ENCODE measurements around the gene C2CD4D. TPM values are rescaled to one million over a fixed set of nuclear protein-coding genes. Genes with fewer than 3 reads are reported as not detected.
"Not testable (repeated sequence)": the region's sequence is repeated elsewhere in the genome, so short reads cannot be mapped to it uniquely, and the experiment has no call there.

Gene C2CD4D
- polyA plus RNA-seq, 1 donor = 0.78 TPM

DNA sequence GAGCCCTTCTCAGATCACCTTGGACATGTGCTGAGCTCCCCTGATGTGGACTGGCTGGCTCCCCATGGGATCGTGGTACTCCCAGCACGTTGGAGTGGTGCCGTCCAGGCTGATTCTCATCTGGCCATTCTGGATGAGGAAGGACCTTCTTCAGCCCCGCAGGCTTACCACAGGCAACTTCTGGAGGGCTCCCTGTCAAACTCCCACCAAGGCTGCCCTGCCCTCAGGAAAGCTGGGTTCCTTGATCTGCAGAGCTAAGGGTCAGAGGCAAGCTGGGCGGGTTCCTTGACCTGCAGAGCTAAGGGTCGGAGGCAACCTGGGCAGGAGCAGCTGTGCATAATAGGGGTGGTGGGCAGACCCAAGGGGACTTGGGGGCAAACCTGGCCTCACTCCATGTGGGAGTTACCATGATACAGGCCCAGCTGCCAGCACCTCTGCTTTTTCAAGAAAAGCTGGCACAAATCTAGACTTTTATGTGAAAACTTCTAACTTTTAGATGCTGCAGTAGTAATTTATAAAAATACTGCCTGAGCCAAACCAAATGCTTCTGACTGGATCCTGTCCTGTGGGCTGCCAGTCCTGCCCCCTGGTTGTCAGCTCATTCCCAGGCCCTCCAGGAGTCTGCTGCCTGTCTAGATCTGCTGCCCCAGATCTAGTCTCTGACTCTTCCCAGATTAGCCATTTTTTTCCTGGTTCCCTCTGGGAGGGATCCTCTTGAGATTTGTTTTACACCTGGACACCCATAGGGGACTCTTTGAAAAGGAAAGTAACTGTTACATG lies 19.5 kb upstream of the C2CD4D start:
- Histone ChIP-seq H3K27me3 (ENCODE audit: control insufficient read depth, insufficient read depth, low read length) (no peaks in the 10 kb centered on the region), H3K36me3 (ENCODE audit: control insufficient read depth, insufficient read depth, low read length) (no peaks in the 10 kb centered on the region), H3K4me3 (ENCODE audit: low read length) (no peak overlapping the region), H3K9me3 (ENCODE audit: control insufficient read depth, low read depth, low read length) (no peaks in the 10 kb centered on the region), H3K4me1 (ENCODE audit: control insufficient read depth, insufficient read depth, low read length) (no peaks in the 10 kb centered on the region), H3K27ac (ENCODE audit: low read length) (no peak overlapping the region)
- DNase-seq = no peak
- no CpG with 5 or more reads among the region's 6 CpGs for WGBS (ENCODE audit: insufficient coverage, low lambda C conversion rate)

- Histone ChIP-seq H3K27ac (ENCODE audit: low read length) (no peak overlapping the region), H3K9me3 (ENCODE audit: control insufficient read depth, low read depth, low read length) (no peaks in the 10 kb centered on the region), H3K27me3 (ENCODE audit: control insufficient read depth, insufficient read depth, low read length) (no peaks in the 10 kb centered on the region), H3K36me3 (ENCODE audit: control insufficient read depth, insufficient read depth, low read length) (no peaks in the 10 kb centered on the region), H3K4me1 (ENCODE audit: control insufficient read depth, insufficient read depth, low read length) (no peaks in the 10 kb centered on the region), H3K4me3 (ENCODE audit: low read length) (no peak overlapping the region)
- WGBS (ENCODE audit: insufficient coverage, low lambda C conversion rate) = no CpG with 5 or more reads among the region's 3 CpGs
- no peak for DNase-seq
Observed at GRCh38 chr1:151858030-151858746, 18.6 kb upstream of the C2CD4D start.

GRCh38 chr1:151855933-151856332 lies 16.3 kb upstream of the C2CD4D start:
- WGBS (ENCODE audit: insufficient coverage, low lambda C conversion rate) = no CpG with 5 or more reads among the region's 4 CpGs

GRCh38 chr1:151855516-151855915 lies 15.9 kb upstream of the C2CD4D start:
- H3K36me3 ChIP-seq (ENCODE audit: control insufficient read depth, insufficient read depth, low read length); H3K27ac ChIP-seq (ENCODE audit: low read length); H3K4me3 ChIP-seq (ENCODE audit: low read length); H3K4me1 ChIP-seq (ENCODE audit: control insufficient read depth, insufficient read depth, low read length); DNase-seq; H3K27me3 ChIP-seq (ENCODE audit: control insufficient read depth, insufficient read depth, low read length); H3K9me3 ChIP-seq (ENCODE audit: control insufficient read depth, low read depth, low read length): not testable (repeated sequence)
- WGBS (ENCODE audit: insufficient coverage, low lambda C conversion rate) = no CpG with 5 or more reads among the region's 8 CpGs

More at GRCh38 chr1:151855933-151856332, 16.3 kb upstream of the C2CD4D start:
- no peak overlapping the region for H3K4me3 ChIP-seq (ENCODE audit: low read length)
- peaks cover 5% of the 10 kb centered on the region for H3K27me3 ChIP-seq (ENCODE audit: control insufficient read depth, insufficient read depth, low read length)
- no peaks in the 10 kb centered on the region for H3K4me1 ChIP-seq (ENCODE audit: control insufficient read depth, insufficient read depth, low read length)
- H3K27ac ChIP-seq (ENCODE audit: low read length) = no peak overlapping the region
- no peaks in the 10 kb centered on the region for H3K36me3 ChIP-seq (ENCODE audit: control insufficient read depth, insufficient read depth, low read length)
- no peaks in the 10 kb centered on the region for H3K9me3 ChIP-seq (ENCODE audit: control insufficient read depth, low read depth, low read length)
- no peak for DNase-seq

DNA sequence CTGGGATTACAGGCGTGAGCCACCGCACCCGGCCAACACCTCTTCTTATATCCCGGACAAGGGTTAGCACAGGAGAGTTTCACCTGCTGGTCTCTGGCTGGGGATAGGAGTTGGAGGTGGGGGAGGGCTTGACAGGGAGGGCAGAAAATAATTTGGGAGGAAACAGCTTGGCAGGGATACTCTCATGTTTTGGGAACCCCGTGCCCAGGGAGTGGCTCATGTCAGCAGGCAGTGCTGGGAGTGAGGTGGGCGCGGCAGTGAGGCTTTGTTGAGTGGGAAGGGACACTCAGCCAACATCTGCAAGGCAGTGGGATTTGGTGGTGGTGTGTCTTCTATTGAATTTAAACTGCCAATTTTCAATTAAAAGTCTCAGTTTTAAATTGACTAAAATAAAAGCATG lies 15.0 kb upstream of the C2CD4D start:
- H3K9me3 ChIP-seq (ENCODE audit: control insufficient read depth, low read depth, low read length) = no peaks in the 10 kb centered on the region
- H3K27ac ChIP-seq (ENCODE audit: low read length) = no peak overlapping the region
- no peak for DNase-seq
- H3K4me1 ChIP-seq (ENCODE audit: control insufficient read depth, insufficient read depth, low read length) = no peaks in the 10 kb centered on the region
- H3K36me3 ChIP-seq (ENCODE audit: control insufficient read depth, insufficient read depth, low read length) = no peaks in the 10 kb centered on the region
- H3K27me3 ChIP-seq (ENCODE audit: control insufficient read depth, insufficient read depth, low read length) = peaks cover 5% of the 10 kb centered on the region
- H3K4me3 ChIP-seq (ENCODE audit: low read length) = no peak overlapping the region
- WGBS (ENCODE audit: insufficient coverage, low lambda C conversion rate) = no CpG with 5 or more reads among the region's 7 CpGs

GRCh38 chr1:151853411-151853943 lies 13.9 kb upstream of the C2CD4D start, which contains the start of gene THEM5:
Gene THEM5 (minus strand): TSS chr1:151853712. CDS start chr1:151853565, 147 bp downstream.
- no peak for DNase-seq
- peaks cover 5% of the 10 kb centered on the region for H3K27me3 ChIP-seq (ENCODE audit: control insufficient read depth, insufficient read depth, low read length)

GRCh38 chr1:151852733-151853132 lies 13.1 kb upstream of the C2CD4D start:
- Histone ChIP-seq H3K9me3 (ENCODE audit: control insufficient read depth, low read depth, low read length) (no peaks in the 10 kb centered on the region), H3K27ac (ENCODE audit: low read length) (no peak overlapping the region), H3K4me1 (ENCODE audit: control insufficient read depth, insufficient read depth, low read length) (no peaks in the 10 kb centered on the region), H3K27me3 (ENCODE audit: control insufficient read depth, insufficient read depth, low read length) (peaks cover 5% of the 10 kb centered on the region), H3K4me3 (ENCODE audit: low read length) (no peak overlapping the region), H3K36me3 (ENCODE audit: control insufficient read depth, insufficient read depth, low read length) (no peaks in the 10 kb centered on the region)
- no CpG with 5 or more reads among the region's 4 CpGs for WGBS (ENCODE audit: insufficient coverage, low lambda C conversion rate)
- no peak for DNase-seq

More at GRCh38 chr1:151853411-151853943, 13.9 kb upstream of the C2CD4D start, which contains the start of gene THEM5:
- H3K36me3 ChIP-seq (ENCODE audit: control insufficient read depth, insufficient read depth, low read length) = no peaks in the 10 kb centered on the region
- no peak within 1 kb of the TSS for H3K4me3 ChIP-seq (ENCODE audit: low read length)
- no peaks in the 10 kb centered on the region for H3K9me3 ChIP-seq (ENCODE audit: control insufficient read depth, low read depth, low read length)
- no peaks in the 10 kb centered on the region for H3K4me1 ChIP-seq (ENCODE audit: control insufficient read depth, insufficient read depth, low read length)
- H3K27ac ChIP-seq (ENCODE audit: low read length) = no peak within 1 kb of the TSS
- WGBS (ENCODE audit: insufficient coverage, low lambda C conversion rate) = no CpG with 5 or more reads among the region's 5 CpGs

GRCh38 chr1:151851886-151852285 lies 12.3 kb upstream of the C2CD4D start:
- peaks cover 5% of the 10 kb centered on the region for H3K27me3 ChIP-seq (ENCODE audit: control insufficient read depth, insufficient read depth, low read length)
- no peak for DNase-seq
- no peak overlapping the region for H3K4me3 ChIP-seq (ENCODE audit: low read length)
- H3K4me1 ChIP-seq (ENCODE audit: control insufficient read depth, insufficient read depth, low read length) = no peaks in the 10 kb centered on the region
- no peaks in the 10 kb centered on the region for H3K9me3 ChIP-seq (ENCODE audit: control insufficient read depth, low read depth, low read length)
- no peak overlapping the region for H3K27ac ChIP-seq (ENCODE audit: low read length)
- no peaks in the 10 kb centered on the region for H3K36me3 ChIP-seq (ENCODE audit: control insufficient read depth, insufficient read depth, low read length)
- no CpG with 5 or more reads among the region's 8 CpGs for WGBS (ENCODE audit: insufficient coverage, low lambda C conversion rate)

- Histone ChIP-seq H3K4me3 (ENCODE audit: low read length) (no peak overlapping the region), H3K36me3 (ENCODE audit: control insufficient read depth, insufficient read depth, low read length) (no peaks in the 10 kb centered on the region), H3K27me3 (ENCODE audit: control insufficient read depth, insufficient read depth, low read length) (peaks cover 5% of the 10 kb centered on the region), H3K27ac (ENCODE audit: low read length) (no peak overlapping the region), H3K9me3 (ENCODE audit: control insufficient read depth, low read depth, low read length) (no peaks in the 10 kb centered on the region), H3K4me1 (ENCODE audit: control insufficient read depth, insufficient read depth, low read length) (no peaks in the 10 kb centered on the region)
- DNase-seq = no peak
Observed at GRCh38 chr1:151849871-151850270, 10.3 kb upstream of the C2CD4D start.

DNA sequence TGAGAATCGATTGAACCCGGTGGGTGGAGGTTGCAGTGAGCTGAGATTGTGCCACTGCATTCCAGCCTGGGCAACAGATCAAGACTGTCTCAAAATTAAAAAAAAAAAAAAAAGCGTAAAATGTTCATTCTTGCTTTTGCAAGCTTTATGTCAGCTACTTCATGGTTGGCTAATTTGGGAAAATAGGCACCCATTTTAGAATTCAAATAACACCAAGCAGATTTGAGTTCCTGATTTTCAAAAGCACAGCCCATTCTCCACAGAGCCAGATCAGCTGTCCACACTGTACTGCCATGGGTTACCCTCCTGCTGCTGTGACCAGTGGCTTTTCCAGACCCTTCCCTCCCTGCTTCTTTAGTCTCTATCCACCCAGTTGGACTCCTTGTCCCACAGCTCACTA lies 9.5 kb upstream of the C2CD4D start:
- no peak overlapping the region for H3K4me3 ChIP-seq (ENCODE audit: low read length)
- no peak for DNase-seq
- 100% methylated on average over 1 of the region's 3 CpGs for WGBS (ENCODE audit: insufficient coverage, low lambda C conversion rate)

More for the DNA sequence above, 9.5 kb upstream of the C2CD4D start:
- H3K9me3 ChIP-seq (ENCODE audit: control insufficient read depth, low read depth, low read length) = no peaks in the 10 kb centered on the region
- peaks cover 5% of the 10 kb centered on the region for H3K27me3 ChIP-seq (ENCODE audit: control insufficient read depth, insufficient read depth, low read length)
- no peak overlapping the region for H3K27ac ChIP-seq (ENCODE audit: low read length)
- H3K36me3 ChIP-seq (ENCODE audit: control insufficient read depth, insufficient read depth, low read length) = no peaks in the 10 kb centered on the region
- H3K4me1 ChIP-seq (ENCODE audit: control insufficient read depth, insufficient read depth, low read length) = no peaks in the 10 kb centered on the region
